OCI-LY3 (cell line): ENCODE measurements around the gene BLCAP.
"Not testable (repeated sequence)": the region's sequence is repeated elsewhere in the genome, so short reads cannot be mapped to it uniquely, and the experiment has no call there.

ENCODE experiments used
- H2AFZ ChIP-seq: fragments of 200-600, 300-600 bp; shearing (Covaris generic); 2 replicates; pipeline ENCODE4 v1.6.0; 2014; ENCODE audit warnings: antibody characterized with exemption, low read depth, low read length
- H3K27ac ChIP-seq: fragments of 200-600, 300-600 bp; sonication (generic); 2 replicates; pipeline ENCODE4 v1.5.1; 2014; ENCODE audit warnings: mild to moderate bottlenecking, low read length, moderate library complexity, mixed read lengths
- H3K27me3 ChIP-seq: fragments of 200-600, 300-600 bp; sonication (generic); 2 replicates; pipeline ENCODE4 v1.6.1; 2014; ENCODE audit warnings: low read depth, low read length, mixed read lengths
- H3K36me3 ChIP-seq: fragments of 200-600, 300-600 bp; sonication (generic); replicated peaks from 2 replicates; pipeline ENCODE3; 2014; ENCODE audit warnings: low read depth, low read length, mixed read lengths
- H3K4me1 ChIP-seq: fragments of 300-600, 200-600 bp; sonication (generic); 2 replicates; pipeline ENCODE4 v1.6.1; 2014; ENCODE audit warnings: low read length, mixed read lengths
- H3K4me2 ChIP-seq: fragments of 200-600, 300-600 bp; sonication (generic); 2 replicates; pipeline ENCODE4 v1.6.1; 2014; ENCODE audit warnings: low read length, mixed read lengths
- H3K4me3 ChIP-seq: fragments of 300-600, 200-600 bp; sonication (generic); 2 replicates; pipeline ENCODE4 v1.5.1; 2014; ENCODE audit warnings: antibody characterized with exemption, mild to moderate bottlenecking, low read length, moderate library complexity
- H3K79me2 ChIP-seq: fragments of 300-600, 200-600 bp; shearing (Covaris generic); 2 replicates; pipeline ENCODE4 v1.6.1; 2014; ENCODE audit warnings: mild to moderate bottlenecking, low read length, mixed read lengths
- H3K9ac ChIP-seq: fragments of 300-600, 200-600 bp; shearing (Covaris generic); 2 replicates; pipeline ENCODE4 v1.6.0; 2014; ENCODE audit warnings: mild to moderate bottlenecking, low read length, moderate library complexity
- H3K9me3 ChIP-seq: fragments of 200-600, 300-600 bp; shearing (Covaris generic); 2 replicates; pipeline ENCODE4 v1.6.1; 2014; ENCODE audit warnings: low read length, mixed read lengths; ENCODE audit not compliant: insufficient read depth
- H4K20me1 ChIP-seq: fragments of 200-600, 300-600 bp; sonication (generic); 2 replicates; pipeline ENCODE4 v1.6.1; 2016; ENCODE audit warnings: low read length, mixed read lengths; ENCODE audit not compliant: insufficient read depth
- CTCF ChIP-seq: fragments of 200-600, 300-600 bp; sonication (generic); IDR thresholded peaks from 2 replicates; pipeline ENCODE4 v1.5.1; 2014; ENCODE audit warnings: antibody characterized with exemption, low read length, low read depth
- EZH2phosphoT487 ChIP-seq: fragments of 200-600 bp; shearing (Covaris generic); IDR thresholded peaks from 2 replicates; pipeline ENCODE4 v1.6.1; 2018; ENCODE audit warnings: antibody characterized with exemption, mixed run types, low read depth

The BLCAP gene

GRCh38 chr20:37492096-37492625, 35.5 kb downstream of the BLCAP start:
- Histone ChIP-seq H3K4me1 (no peaks in the 10 kb centered on the region), H3K36me3 (no peaks in the 10 kb centered on the region), H3K9ac (no peak overlapping the region), H3K79me2 (no peaks in the 10 kb centered on the region), H3K4me3 (no peak overlapping the region), H3K27ac (no peak overlapping the region), H3K9me3 (no peaks in the 10 kb centered on the region), H4K20me1 (no peaks in the 10 kb centered on the region), H2AFZ (no peak overlapping the region), H3K4me2 (no peak overlapping the region), H3K27me3 (peaks cover 19% of the 10 kb centered on the region)
- TF ChIP-seq CTCF (no peak), EZH2phosphoT487 (no peak)

- H4K20me1 ChIP-seq: no peaks in the 10 kb centered on the region
- H3K4me1 ChIP-seq: no peaks in the 10 kb centered on the region
- no peaks in the 10 kb centered on the region for H3K9me3 ChIP-seq
- peaks cover 16% of the 10 kb centered on the region for H3K27me3 ChIP-seq
- H3K9ac ChIP-seq: no peak overlapping the region
- no peak overlapping the region for H2AFZ ChIP-seq
- no peaks in the 10 kb centered on the region for H3K36me3 ChIP-seq
- TF ChIP-seq CTCF: no peak
- TF ChIP-seq EZH2phosphoT487: no peak
- no peak overlapping the region for H3K4me2 ChIP-seq
- no peak overlapping the region for H3K4me3 ChIP-seq
- no peak overlapping the region for H3K27ac ChIP-seq
- H3K79me2 ChIP-seq: no peaks in the 10 kb centered on the region
Observed at GRCh38 chr20:37490663-37491350, 36.9 kb downstream of the BLCAP start.

- not testable (repeated sequence) for H3K9me3 ChIP-seq, H3K79me2 ChIP-seq, H3K27ac ChIP-seq, H3K36me3 ChIP-seq, H3K4me1 ChIP-seq, H3K4me3 ChIP-seq, H3K4me2 ChIP-seq, H4K20me1 ChIP-seq, H2AFZ ChIP-seq, H3K9ac ChIP-seq
- peaks cover 41% of the 10 kb centered on the region for H3K27me3 ChIP-seq
Observed at GRCh38 chr20:37486209-37486608, 41.5 kb downstream of the BLCAP start.

GRCh38 chr20:37484331-37484730, 43.3 kb downstream of the BLCAP start:
- Histone ChIP-seq H3K4me2 (no peak overlapping the region), H3K27me3 (peaks cover 39% of the 10 kb centered on the region), H3K9me3 (no peaks in the 10 kb centered on the region), H3K79me2 (no peaks in the 10 kb centered on the region), H3K9ac (no peak overlapping the region), H4K20me1 (no peaks in the 10 kb centered on the region), H3K4me3 (no peak overlapping the region), H3K27ac (no peak overlapping the region), H2AFZ (no peak overlapping the region), H3K36me3 (no peaks in the 10 kb centered on the region), H3K4me1 (peaks cover 10% of the 10 kb centered on the region)
- TF ChIP-seq EZH2phosphoT487 (no peak), CTCF (no peak)
